ENCODE measurements around the gene LYRM2. TPM values are rescaled to one million over a fixed set of nuclear protein-coding genes. Genes with fewer than 3 reads are reported as not detected.

LYRM2 gene
- total RNA-seq, 6 experiments from 2014 or later, result 39.9 to 48.4 (median 44.9) TPM

GRCh38 chr6:89670935-89671565 is 32.5 kb upstream of the LYRM2 start:
- H3K36me3 Mint-ChIP-seq (ENCODE audit: low read depth), result peaks cover 22% of the 10 kb centered on the region
- no peak for DNase-seq
- H3K27ac Mint-ChIP-seq, result no peak overlapping the region
- no peaks in the 10 kb centered on the region for H3K4me1 Mint-ChIP-seq (ENCODE audit: low read depth)
- H3K27me3 Mint-ChIP-seq (ENCODE audit: insufficient read depth), result no peaks in the 10 kb centered on the region; the same call in none of the 2 replicates
- no peak for TF ChIP-seq CTCF (IDR thresholded peaks at IDR 0.05)
- no peaks in the 10 kb centered on the region for H3K9me3 Mint-ChIP-seq
- H3K4me3 Mint-ChIP-seq, result no peak overlapping the region

GRCh38 chr6:89669002-89669401 is 30.5 kb upstream of the LYRM2 start:
- no peak for DNase-seq
- no peak for TF ChIP-seq CTCF (IDR thresholded peaks at IDR 0.05)
- Mint-ChIP-seq H3K4me3 (no peak overlapping the region), H3K27me3 (ENCODE audit: insufficient read depth) (no peaks in the 10 kb centered on the region; the same call in none of the 2 replicates), H3K4me1 (ENCODE audit: low read depth) (no peaks in the 10 kb centered on the region), H3K27ac (no peak overlapping the region), H3K9me3 (no peaks in the 10 kb centered on the region), H3K36me3 (ENCODE audit: low read depth) (peaks cover 12% of the 10 kb centered on the region)

- TF ChIP-seq CTCF (IDR thresholded peaks at IDR 0.05), result no peak
- H3K4me3 Mint-ChIP-seq, result no peak overlapping the region
- no peaks in the 10 kb centered on the region for H3K4me1 Mint-ChIP-seq (ENCODE audit: low read depth)
- DNase-seq, result no peak
- H3K27me3 Mint-ChIP-seq (ENCODE audit: insufficient read depth), result no peaks in the 10 kb centered on the region; the same call in none of the 2 replicates
- 0 out of 2 replicates have a peak overlapping the region, but pooled peaks have one; percentile 1 for H3K27ac Mint-ChIP-seq
- peaks cover 18% of the 10 kb centered on the region; the same call in 1 of the 2 replicates for H3K36me3 Mint-ChIP-seq (ENCODE audit: low read depth)
- H3K9me3 Mint-ChIP-seq, result no peaks in the 10 kb centered on the region
These were observed 29.5 kb upstream of the LYRM2 start for GRCh38 chr6:89667872-89668556.

- H3K36me3 Mint-ChIP-seq (ENCODE audit: low read depth), result peaks cover 37% of the 10 kb centered on the region
- no peak overlapping the region for H3K27ac Mint-ChIP-seq
- no peak for TF ChIP-seq CTCF (IDR thresholded peaks at IDR 0.05)
- DNase-seq, result no peak
- H3K4me3 Mint-ChIP-seq, result no peak overlapping the region
- no peaks in the 10 kb centered on the region; the same call in 1 of the 2 replicates for H3K27me3 Mint-ChIP-seq (ENCODE audit: insufficient read depth)
- H3K9me3 Mint-ChIP-seq, result no peaks in the 10 kb centered on the region
- no peaks in the 10 kb centered on the region for H3K4me1 Mint-ChIP-seq (ENCODE audit: low read depth)
These were observed 24.2 kb upstream of the LYRM2 start for GRCh38 chr6:89662659-89663223.

GRCh38 chr6:89661559-89661958 is 23.0 kb upstream of the LYRM2 start:
- H3K27me3 Mint-ChIP-seq (ENCODE audit: insufficient read depth), result no peaks in the 10 kb centered on the region; the same call in 1 of the 2 replicates
- TF ChIP-seq CTCF (IDR thresholded peaks at IDR 0.05), result no peak
- H3K4me1 Mint-ChIP-seq (ENCODE audit: low read depth), result no peaks in the 10 kb centered on the region
- no peaks in the 10 kb centered on the region for H3K9me3 Mint-ChIP-seq
- no peak for DNase-seq
- H3K36me3 Mint-ChIP-seq (ENCODE audit: low read depth), result peaks cover 48% of the 10 kb centered on the region
- H3K27ac Mint-ChIP-seq, result no peak overlapping the region
- no peak overlapping the region for H3K4me3 Mint-ChIP-seq
